HG03108 (cell line): ENCODE data around the gene SMYD1.

Experiments used
- ATAC-seq: cut with Tn5 transposase; IDR thresholded peaks from one replicate; pipeline ENCODE4 v1.9.1; 2021; ENCODE audit warnings: moderate library complexity; ENCODE audit not compliant: unreplicated experiment

The SMYD1 gene

GRCh38 chr2:88086401-88086800, 18.8 kb downstream of the SMYD1 start:
- no peak for ATAC-seq

- no peak for ATAC-seq
Observed at GRCh38 chr2:88087073-88087472, 19.4 kb downstream of the SMYD1 start.

GRCh38 chr2:88087763-88088162, 20.1 kb downstream of the SMYD1 start:
- ATAC-seq, result no peak

GRCh38 chr2:88088999-88089398, 21.4 kb downstream of the SMYD1 start:
- no peak for ATAC-seq

DNA sequence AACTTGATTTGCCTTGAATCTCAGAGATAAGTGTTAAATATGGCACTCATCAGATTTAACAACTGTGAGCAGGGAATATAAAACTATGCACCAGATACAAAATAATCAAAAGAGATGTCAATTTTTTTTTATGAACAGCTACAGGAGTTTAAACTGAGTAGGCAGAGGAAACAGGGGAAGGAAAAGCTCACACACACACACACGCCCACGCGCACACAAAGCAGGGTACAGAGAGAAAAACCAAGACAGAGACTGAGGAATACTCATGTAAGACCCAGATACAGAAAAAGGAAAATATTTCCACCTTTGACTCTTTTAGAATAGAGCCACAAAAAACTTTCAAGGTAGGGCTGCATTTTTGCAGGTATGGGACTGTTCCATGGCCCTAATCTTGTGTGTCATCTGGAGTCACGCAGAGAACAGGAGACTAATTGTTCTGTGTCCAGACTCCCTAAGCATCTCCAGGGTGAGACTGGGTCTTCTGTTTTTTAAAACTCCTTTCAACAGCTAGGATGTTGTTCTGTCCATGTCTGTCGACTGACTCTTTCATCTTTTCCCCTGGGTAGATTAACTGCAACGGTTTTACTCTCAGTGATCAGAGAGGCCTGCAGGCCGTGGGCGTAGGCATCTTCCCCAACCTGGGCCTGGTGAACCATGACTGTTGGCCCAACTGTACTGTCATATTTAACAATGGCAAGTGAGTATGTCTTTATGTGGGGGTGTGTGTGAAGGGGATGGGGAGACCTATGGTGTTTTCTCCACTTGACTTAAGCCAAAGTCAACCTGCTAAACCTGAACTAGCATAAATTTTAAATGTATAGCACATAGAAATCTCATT, 23.0 kb downstream of the SMYD1 start:
- ATAC-seq, result no peak

DNA sequence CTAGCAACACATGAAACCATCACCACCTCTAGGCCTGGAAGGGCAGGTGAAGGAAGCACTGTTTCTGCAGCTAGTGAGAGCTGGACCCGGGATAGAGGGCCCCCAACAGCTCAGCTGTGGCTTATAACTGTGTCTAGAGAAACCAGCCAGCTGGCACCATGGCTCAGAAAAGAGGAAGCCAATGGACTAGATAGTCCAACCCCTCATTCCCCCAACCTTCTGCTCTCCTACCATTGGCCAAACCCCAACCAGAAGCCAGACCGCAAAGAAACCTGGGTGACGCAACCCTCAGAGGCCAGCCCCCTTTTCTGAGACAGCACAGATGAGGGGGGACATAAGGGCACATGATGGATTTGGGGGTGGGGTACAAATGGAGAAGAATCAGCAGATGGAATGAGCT, 24.3 kb downstream of the SMYD1 start:
- no peak for ATAC-seq

- no peak for ATAC-seq
Observed at GRCh38 chr2:88092773-88093172, 25.1 kb downstream of the SMYD1 start.

DNA sequence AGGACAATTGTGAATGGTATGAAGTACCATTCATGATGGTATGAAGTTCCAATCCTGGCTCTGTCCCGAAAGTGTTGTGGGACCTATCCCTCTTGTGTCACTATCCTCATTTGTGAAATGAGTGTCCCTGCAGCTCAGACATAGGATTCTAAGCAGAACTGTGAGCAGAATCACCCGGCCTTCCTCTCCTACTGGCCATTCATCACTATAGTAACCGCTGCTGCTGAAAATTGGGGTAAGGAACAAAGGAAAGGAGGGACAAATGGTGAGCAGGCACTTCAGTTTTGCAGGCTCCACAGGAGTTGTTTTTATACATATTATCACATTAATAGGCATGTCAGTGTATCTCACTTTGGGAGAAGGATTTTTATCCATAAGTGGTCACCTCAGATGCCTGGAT, 27.4 kb downstream of the SMYD1 start:
- no peak for ATAC-seq

- ATAC-seq, result no peak
Observed at GRCh38 chr2:88096708-88097107, 29.1 kb downstream of the SMYD1 start.

DNA sequence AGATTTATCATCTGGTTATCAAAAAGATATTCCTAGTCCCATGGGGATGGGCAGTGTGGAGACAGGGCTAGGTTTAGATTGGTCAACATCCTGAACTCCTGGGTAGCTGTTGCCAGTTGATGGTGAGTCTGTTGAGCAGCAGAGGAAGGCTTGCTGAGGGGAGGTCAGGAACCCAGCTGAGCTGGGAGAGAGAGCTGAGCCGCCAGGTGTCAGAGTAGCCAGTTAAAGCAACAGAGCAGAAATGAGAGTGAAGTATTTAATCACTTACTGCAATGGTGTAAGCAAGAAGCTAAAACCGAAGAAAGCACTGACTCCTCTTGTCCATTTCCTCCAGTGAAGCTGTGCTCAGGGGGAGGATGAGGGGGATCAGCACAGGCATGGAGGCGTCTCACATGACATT, 29.6 kb downstream of the SMYD1 start:
- no peak for ATAC-seq

GRCh38 chr2:88097891-88098557, 30.4 kb downstream of the SMYD1 start:
- ATAC-seq, result no peak

GRCh38 chr2:88098558-88098900, 30.9 kb downstream of the SMYD1 start:
- ATAC-seq, result no peak

GRCh38 chr2:88099798-88100488, 32.3 kb downstream of the SMYD1 start:
- no peak for ATAC-seq

GRCh38 chr2:88100489-88100858, 32.8 kb downstream of the SMYD1 start:
- ATAC-seq, result no peak

DNA sequence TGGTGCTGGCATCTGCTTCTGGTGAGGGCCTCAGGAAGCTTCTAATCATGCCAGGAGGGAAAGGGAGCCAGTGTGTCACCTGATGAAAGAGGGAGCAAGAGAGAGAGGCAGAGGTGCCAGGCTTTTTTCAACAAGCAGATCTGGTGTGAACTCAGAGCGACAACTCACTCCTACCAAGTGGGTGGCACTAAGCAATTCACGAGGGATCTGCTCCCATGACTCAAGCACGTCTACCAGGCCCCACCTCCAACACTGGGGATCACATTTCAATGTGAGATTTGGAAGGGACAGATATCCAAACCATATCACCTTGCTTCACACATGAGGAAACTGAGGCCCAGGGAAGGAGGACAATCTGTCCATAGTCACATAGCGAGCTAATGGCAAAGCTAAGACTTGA, 41.2 kb downstream of the SMYD1 start:
- no peak for ATAC-seq

GRCh38 chr2:88110830-88111229, 43.2 kb downstream of the SMYD1 start:
- no peak for ATAC-seq

DNA sequence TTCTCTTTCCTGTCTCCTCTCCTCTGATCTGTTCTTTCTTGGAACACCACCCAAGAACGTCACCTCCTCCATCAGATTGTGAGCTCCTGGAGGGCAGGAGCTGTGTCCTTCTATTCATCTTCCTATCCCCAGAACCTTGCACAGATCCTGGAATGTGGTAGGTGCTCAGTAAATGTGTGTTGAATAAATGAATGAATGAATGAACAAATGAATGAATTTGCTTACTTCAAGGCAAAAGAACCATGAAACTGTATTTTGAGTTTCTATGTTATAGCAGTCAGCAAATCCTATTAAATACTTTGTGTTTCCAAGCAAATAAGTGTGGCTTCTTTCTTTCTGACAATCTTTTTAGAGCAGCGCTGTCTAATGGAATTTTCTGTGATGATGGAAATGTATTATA, 45.4 kb downstream of the SMYD1 start:
- ATAC-seq, result no peak

DNA sequence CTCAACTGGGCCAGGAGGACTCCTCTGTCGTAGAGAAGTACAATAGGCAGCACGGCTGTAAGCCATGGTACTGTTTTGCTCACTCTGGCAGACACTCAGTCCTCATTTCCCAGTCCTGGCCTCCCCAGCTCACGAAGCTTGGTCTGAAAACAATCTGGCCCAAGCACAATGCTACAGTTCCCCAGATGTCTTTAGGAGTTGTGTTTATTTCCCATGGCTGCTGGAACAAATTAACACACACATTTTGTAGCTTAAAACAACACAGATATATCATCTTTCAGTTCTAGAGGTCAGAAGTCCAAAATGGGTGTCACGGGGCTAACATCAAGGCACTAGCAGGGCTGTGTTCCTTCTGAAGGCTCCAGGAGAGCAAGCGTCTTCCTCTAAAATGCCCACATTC, 47.3 kb downstream of the SMYD1 start:
- ATAC-seq, result no peak

DNA sequence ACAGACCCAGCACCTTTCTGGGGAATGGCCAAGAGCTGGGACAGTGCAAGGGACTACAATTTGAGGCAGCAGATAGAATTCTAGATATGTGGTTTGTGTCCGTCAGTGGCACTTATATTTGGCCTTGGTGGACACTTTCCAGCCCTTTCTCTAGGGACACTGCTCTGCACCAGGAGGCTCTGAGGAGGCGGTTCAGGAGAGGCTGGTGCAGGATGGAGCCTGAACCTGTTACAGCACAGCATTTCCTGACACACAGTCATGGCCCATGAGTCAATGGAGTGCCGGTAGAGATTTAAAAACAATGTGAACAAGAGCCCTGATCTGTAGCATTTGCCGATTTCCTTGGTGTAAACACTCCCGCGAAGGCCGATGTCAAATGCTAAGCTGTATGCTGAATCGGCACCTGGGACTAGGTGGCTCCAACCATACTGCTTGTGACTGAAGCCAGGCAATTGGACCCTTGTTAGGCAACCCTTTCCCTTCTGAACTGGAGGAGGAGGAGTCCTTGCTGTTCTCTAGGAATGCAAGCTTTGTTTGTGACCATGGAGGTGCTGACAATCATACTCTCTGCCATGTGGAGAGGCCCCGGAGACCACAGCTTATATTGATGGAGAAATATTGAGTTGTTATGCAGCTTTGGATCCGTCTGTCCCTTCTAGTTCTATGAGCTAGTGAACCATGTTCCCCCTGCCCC, 48.3 kb downstream of the SMYD1 start:
- no peak for ATAC-seq

DNA sequence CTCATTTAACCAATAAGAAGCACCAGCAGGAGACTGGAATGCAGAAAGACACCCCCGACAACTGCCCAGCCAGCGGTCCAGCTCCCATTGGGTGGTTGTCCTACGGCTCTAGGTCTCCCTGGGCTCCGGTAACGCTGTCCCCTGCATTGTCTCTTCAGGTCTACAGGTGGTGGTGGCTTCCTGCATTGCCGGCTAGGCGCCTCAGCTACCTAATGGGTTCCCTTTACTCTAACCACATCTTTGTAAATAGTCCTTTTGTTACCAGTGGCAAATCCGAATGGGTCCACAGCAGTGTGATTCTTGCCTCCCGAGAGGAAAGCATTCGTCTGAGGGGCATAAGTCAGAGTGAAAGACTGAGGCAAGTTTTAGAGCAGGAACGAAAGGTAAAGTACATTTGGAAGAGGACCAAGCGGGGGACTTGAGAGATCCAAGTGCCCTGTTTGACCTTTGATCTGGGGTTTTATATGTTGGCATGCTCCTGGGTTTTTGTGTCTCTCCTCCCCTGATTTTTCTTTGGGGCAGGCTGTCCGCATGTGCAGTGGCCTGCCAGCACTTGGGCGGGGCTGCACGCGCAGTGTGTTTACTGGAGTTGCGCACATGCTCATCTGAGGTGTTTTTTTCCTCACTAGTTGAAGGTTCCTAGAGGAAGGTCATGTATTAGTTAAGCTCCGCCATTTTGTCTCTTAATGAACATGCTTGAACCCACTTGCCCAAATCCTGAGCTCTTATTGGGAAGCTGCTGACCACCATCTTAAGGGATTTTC, 49.2 kb downstream of the SMYD1 start:
- ATAC-seq, result no peak

DNA sequence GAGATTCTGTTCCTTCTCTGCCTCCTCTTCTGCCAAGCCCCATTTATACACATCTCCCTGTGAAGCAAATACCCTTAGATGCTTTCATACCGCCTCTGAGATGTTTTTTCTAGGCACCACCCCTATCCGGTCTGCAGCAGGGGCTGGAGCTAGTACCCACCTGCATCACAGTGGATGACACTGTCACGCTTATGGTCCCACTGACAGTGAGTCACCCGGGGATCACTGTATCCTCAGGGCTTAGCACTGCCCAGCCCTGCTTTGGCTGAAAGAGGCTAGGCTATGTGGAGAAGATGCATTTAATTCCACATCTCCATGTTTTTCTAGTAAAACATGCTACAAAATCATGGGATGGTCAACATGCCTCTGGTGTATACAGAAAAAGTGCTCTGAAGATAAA, 50.3 kb downstream of the SMYD1 start:
- ATAC-seq, result no peak
